ENCODE data around the gene HDAC9. TPM values are rescaled to one million over a fixed set of nuclear protein-coding genes. Genes with fewer than 3 reads are reported as not detected.
"Not testable (repeated sequence)": the region's sequence is repeated elsewhere in the genome, so short reads cannot be mapped to it uniquely, and the experiment has no call there.

The HDAC9 gene
- total RNA-seq, 1 experiment from 2014 or later, result 31.9 TPM

DNA sequence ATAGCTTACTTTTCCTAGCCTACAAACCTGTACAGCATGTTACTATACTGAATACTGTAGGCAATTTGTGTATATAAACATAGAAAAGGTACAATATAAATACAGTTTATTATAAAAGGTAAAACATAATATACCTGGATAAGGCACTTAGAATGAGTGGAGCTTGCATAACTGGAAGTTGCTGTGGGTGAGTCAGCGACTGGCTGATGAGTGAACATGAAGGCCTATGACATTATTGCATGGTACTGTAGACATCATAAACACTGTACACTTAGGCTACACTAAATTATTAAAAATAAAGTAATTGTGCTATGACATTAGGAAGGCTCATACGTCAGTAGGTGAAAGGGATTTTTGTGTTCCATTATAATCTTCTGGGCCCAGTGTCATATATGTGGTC lies 228.8 kb downstream of the HDAC9 start:
- no peak for DNase-seq (ENCODE audit: low spot score)
- no peak overlapping the region for H3K27ac ChIP-seq (ENCODE audit: low read depth, low read length, poor library complexity, severe bottlenecking)
- H3K27me3 ChIP-seq (replicated peaks; ENCODE audit: insufficient read depth, low read depth, low read length, poor library complexity), result no peaks in the 10 kb centered on the region
- intact Hi-C loops (cut with micrococcal nuclease; ENCODE audit: unreplicated experiment), result no loop called here
- TF ChIP-seq, protein P1, sequence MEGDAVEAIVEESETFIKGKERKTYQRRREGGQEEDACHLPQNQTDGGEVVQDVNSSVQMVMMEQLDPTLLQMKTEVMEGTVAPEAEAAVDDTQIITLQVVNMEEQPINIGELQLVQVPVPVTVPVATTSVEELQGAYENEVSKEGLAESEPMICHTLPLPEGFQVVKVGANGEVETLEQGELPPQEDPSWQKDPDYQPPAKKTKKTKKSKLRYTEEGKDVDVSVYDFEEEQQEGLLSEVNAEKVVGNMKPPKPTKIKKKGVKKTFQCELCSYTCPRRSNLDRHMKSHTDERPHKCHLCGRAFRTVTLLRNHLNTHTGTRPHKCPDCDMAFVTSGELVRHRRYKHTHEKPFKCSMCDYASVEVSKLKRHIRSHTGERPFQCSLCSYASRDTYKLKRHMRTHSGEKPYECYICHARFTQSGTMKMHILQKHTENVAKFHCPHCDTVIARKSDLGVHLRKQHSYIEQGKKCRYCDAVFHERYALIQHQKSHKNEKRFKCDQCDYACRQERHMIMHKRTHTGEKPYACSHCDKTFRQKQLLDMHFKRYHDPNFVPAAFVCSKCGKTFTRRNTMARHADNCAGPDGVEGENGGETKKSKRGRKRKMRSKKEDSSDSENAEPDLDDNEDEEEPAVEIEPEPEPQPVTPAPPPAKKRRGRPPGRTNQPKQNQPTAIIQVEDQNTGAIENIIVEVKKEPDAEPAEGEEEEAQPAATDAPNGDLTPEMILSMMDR (conservative IDR thresholded peaks at IDR 0.05; ENCODE audit: low read depth, low read length), result no peak
- no peak for TF ChIP-seq EZH2 (IDR thresholded peaks at IDR 0.05; ENCODE audit: borderline replicate concordance, low read depth, low read length, poor library complexity, severe bottlenecking)
- no peaks in the 10 kb centered on the region for H3K36me3 ChIP-seq (ENCODE audit: insufficient read depth, low read length, poor library complexity, severe bottlenecking)
- H3K9me3 ChIP-seq (ENCODE audit: low read depth, low read length, poor library complexity, severe bottlenecking), result no peaks in the 10 kb centered on the region
- BruUV-seq (replicated peaks), result no TSS peak
- ChIA-PET POLR2A (ENCODE audit: low non-redundant PET) (no interaction called here), CTCF (no interaction called here)
- H3K4me3 ChIP-seq (ENCODE audit: low read depth, low read length, poor library complexity, severe bottlenecking), result no peak overlapping the region
- H3K4me1 ChIP-seq (ENCODE audit: insufficient read depth, low read length, poor library complexity, severe bottlenecking), result no peaks in the 10 kb centered on the region

DNA sequence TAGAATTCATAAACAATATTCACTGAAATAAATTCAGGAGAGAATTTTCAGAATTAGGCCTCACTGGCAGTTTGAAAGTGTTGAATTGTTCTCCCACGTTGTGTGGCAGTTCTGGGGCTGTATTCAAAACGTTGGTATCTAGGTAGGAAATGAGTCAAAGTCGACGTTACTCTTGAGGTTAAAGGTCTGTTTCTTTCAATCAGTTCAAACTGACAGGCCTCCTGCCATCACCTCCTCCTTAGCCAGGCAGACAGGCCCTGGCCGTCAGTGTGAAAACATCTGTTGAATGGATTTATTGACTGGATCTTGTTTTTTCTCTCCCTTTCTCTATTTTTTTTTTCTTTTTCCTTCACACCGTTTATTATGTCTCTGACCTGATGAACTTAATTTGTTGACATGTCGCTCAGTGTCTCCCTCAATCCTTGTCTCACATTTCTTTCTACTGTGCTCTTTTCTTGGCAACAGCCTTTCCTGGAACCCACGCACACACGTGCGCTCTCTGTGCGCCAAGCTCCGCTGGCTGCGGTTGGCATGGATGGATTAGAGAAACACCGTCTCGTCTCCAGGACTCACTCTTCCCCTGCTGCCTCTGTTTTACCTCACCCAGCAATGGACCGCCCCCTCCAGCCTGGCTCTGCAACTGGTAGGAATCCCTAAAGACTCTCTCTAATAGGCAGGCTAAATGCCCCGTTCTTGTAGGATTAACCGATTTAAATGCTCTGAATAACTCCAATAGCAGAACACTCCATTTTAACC lies 231.7 kb downstream of the HDAC9 start:
- no peak overlapping the region for H3K4me3 ChIP-seq (ENCODE audit: low read depth, low read length, poor library complexity, severe bottlenecking)
- POLR2A ChIA-PET (ENCODE audit: low non-redundant PET), result no interaction called here
- H3K4me1 ChIP-seq (ENCODE audit: insufficient read depth, low read length, poor library complexity, severe bottlenecking), result no peaks in the 10 kb centered on the region
- intact Hi-C loops (cut with micrococcal nuclease; ENCODE audit: unreplicated experiment), result no loop called here
- no peak for DNase-seq (ENCODE audit: low spot score)
- CTCF ChIA-PET, result no interaction called here
- H3K27ac ChIP-seq (ENCODE audit: low read depth, low read length, poor library complexity, severe bottlenecking), result no peak overlapping the region
- BruUV-seq (replicated peaks), result no TSS peak
- no peaks in the 10 kb centered on the region for H3K27me3 ChIP-seq (replicated peaks; ENCODE audit: insufficient read depth, low read depth, low read length, poor library complexity)
- no peaks in the 10 kb centered on the region for H3K36me3 ChIP-seq (ENCODE audit: insufficient read depth, low read length, poor library complexity, severe bottlenecking)
- TF ChIP-seq EZH2 (IDR thresholded peaks at IDR 0.05; ENCODE audit: borderline replicate concordance, low read depth, low read length, poor library complexity, severe bottlenecking), result no peak
- TF ChIP-seq, protein P1 (conservative IDR thresholded peaks at IDR 0.05; ENCODE audit: low read depth, low read length), result no peak
- H3K9me3 ChIP-seq (ENCODE audit: low read depth, low read length, poor library complexity, severe bottlenecking), result no peaks in the 10 kb centered on the region

DNA sequence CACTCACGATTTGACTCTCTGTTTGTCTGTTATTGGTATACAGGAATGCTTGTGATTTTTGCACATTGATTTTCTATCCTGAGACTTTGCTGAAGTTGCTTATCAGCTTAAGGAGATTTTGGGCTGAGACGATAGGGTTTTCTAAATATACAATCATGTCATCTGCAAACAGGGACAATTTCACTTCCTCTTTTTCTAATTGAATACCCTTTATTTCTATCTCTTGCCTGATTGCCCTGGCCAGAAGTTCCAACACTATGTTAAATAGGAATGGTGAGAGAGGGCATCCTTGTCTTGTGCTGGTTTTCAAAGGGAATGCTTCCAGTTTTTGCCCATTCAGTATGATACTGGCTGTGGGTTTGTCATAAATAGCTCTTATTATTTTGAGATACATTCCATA lies 240.5 kb downstream of the HDAC9 start:
- intact Hi-C loops (cut with micrococcal nuclease; ENCODE audit: unreplicated experiment); H3K4me3 ChIP-seq (ENCODE audit: low read depth, low read length, poor library complexity, severe bottlenecking); H3K27me3 ChIP-seq (replicated peaks; ENCODE audit: insufficient read depth, low read depth, low read length, poor library complexity); BruUV-seq (replicated peaks); H3K27ac ChIP-seq (ENCODE audit: low read depth, low read length, poor library complexity, severe bottlenecking); H3K9me3 ChIP-seq (ENCODE audit: low read depth, low read length, poor library complexity, severe bottlenecking); H3K4me1 ChIP-seq (ENCODE audit: insufficient read depth, low read length, poor library complexity, severe bottlenecking); POLR2A ChIA-PET (ENCODE audit: low non-redundant PET); CTCF ChIA-PET; H3K36me3 ChIP-seq (ENCODE audit: insufficient read depth, low read length, poor library complexity, severe bottlenecking); DNase-seq (ENCODE audit: low spot score): not testable (repeated sequence)

DNA sequence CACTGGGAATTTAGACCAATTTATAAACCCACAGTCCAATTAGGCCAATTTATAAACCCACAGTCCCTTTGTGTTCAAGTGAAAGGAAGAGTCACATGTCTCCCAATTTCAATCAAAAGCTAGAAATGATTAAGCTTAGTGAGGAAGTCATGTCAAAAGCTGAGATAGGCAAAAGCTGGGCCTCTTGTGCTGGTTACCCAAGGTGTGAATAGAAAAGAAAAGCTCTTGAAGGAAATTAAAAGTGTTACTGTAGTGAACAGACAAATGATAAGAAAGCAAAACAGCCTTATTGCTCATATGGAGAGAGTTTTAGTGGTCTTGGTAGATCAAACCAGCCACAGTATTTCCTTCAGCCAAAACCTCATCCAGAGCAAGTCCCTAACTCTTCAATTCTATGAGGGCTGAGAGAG lies 245.0 kb downstream of the HDAC9 start:
- ChIA-PET CTCF (no interaction called here), POLR2A (ENCODE audit: low non-redundant PET) (no interaction called here)
- H3K4me1 ChIP-seq (ENCODE audit: insufficient read depth, low read length, poor library complexity, severe bottlenecking), result no peaks in the 10 kb centered on the region
- no peaks in the 10 kb centered on the region for H3K27me3 ChIP-seq (replicated peaks; ENCODE audit: insufficient read depth, low read depth, low read length, poor library complexity)
- H3K9me3 ChIP-seq (ENCODE audit: low read depth, low read length, poor library complexity, severe bottlenecking), result no peaks in the 10 kb centered on the region
- no peaks in the 10 kb centered on the region for H3K36me3 ChIP-seq (ENCODE audit: insufficient read depth, low read length, poor library complexity, severe bottlenecking)
- intact Hi-C loops (cut with micrococcal nuclease; ENCODE audit: unreplicated experiment), result no loop called here
- BruUV-seq (replicated peaks), result no TSS peak
- no peak for TF ChIP-seq EZH2 (IDR thresholded peaks at IDR 0.05; ENCODE audit: borderline replicate concordance, low read depth, low read length, poor library complexity, severe bottlenecking)
- TF ChIP-seq, protein P1 (conservative IDR thresholded peaks at IDR 0.05; ENCODE audit: low read depth, low read length), result no peak
- H3K4me3 ChIP-seq (ENCODE audit: low read depth, low read length, poor library complexity, severe bottlenecking), result no peak overlapping the region
- DNase-seq (ENCODE audit: low spot score), result no peak
- no peak overlapping the region for H3K27ac ChIP-seq (ENCODE audit: low read depth, low read length, poor library complexity, severe bottlenecking)
